ENCODE data around the gene KRTAP4-12.
"Not testable (repeated sequence)": the region's sequence is repeated elsewhere in the genome, so short reads cannot be mapped to it uniquely, and the experiment has no call there.

Gene KRTAP4-12

DNA sequence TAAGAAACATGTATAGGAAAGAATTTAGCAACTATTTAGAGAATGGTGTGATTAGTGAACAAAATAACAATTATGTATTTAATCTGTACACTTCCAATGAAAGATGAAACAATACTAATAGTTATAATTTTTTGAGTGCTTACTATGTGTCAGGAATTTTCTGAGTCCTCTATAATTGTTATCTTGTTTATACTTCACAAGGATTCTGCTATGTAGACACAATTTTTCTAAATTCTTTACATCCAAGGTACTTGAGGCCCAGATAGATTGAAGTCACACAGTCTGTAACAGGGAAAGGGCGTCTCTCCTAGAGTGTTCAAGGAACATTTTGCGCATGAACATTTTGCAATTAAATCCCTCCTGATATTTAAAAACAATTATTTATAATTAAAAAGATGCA lies 1.1 kb upstream of the KRTAP4-12 start:
- no peak for DNase-seq

GRCh38 chr17:41123292-41123990 lies 541 bp downstream of the KRTAP4-12 start:
- DNase-seq = not testable (repeated sequence)

DNA sequence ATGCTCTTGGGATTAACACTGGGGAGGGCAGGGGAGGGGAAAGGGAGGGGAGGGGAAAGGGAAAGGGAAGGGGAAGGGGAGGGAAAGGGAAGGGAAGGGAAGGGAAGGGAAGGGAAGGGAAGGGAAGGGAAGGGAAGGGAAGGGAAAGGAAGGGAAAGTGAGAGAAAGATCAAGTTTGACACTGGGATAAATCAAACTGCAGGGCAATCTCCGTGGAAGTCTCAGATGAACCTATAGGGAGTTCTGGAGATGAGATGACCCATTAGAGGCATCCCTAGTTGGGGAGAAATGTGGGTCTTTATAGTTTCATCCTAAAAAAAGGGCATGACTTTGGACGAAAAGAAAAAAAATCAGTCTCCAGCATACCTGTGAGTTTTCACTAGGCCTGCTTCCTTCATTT lies 2.2 kb downstream of the KRTAP4-12 start:
- DNase-seq = no peak

DNA sequence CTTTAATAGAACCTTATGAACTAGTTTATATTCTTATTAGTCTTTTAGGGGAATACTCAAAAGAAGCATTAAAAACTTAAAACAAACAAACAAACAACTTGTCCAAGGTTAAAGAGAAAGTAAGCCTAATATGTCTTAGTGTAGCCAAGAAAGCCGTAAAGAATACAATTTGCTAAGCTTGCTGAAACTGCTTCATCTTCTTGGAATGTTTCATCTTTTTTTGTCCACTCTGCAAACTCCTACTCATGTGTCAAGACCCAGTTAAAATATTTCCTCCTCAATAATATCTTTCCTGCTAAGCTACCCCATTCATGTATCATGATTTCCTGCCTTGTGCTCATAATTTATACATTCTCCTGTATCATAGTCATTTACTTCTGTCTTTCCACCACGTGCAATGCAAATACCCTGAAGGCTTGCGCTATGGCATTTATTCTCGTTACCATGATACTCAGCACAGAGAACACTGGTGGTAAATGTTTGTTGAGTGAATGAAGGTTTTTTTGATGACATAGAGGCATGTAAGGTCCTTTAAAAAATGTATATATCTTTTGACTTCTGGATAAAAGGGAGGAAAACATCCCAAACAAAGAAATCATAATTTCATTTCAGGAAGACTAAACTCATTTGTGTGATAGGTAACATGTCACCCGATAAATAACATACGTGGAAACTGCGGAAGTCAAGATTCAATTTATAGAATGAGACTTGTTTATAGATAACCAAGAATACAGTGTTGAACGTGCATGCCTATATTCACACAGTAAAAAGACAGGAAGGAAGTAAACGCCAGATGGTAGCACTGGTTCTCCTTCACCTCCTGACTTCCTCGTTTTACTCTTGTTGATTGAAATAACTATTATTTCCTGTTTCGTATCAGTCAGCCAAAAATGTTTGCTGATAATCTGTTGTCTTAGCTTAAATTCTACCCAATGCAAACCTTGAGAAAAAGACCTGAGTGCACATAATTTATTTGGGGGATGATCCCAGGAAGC lies 4.0 kb downstream of the KRTAP4-12 start:
- DNase-seq = not testable (repeated sequence)

- DNase-seq = no peak
These were observed 5.3 kb downstream of the KRTAP4-12 start for GRCh38 chr17:41118721-41119120.

GRCh38 chr17:41117846-41118386 lies 6.1 kb downstream of the KRTAP4-12 start, which contains the start of gene KRTAP4-11:
KRTAP4-11 (minus strand) TSS chr17:41118373; CDS start chr17:41118315, 58 bp downstream.
- DNase-seq = not testable (repeated sequence)

DNA sequence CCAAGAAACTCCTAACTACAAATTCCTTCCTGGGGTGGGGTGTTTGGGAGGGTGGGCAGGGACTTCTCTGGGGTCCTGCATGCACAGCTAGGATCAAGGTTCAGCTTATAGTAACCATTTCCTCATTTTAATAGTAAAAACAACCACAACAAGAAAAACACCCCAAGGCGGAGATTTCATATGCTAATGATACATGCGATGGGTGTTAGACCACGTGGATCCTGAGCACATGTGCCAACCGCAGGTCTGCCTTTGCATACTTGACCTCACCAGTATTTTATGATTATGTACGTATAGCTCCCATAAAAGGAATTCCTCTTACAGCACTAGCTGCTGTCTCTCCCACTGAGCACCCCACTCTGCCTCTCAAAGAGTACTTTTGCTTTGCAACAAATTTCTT lies 7.7 kb downstream of the KRTAP4-12 start:
- no peak for DNase-seq

- no peak for DNase-seq
These were observed 12.7 kb downstream of the KRTAP4-12 start for GRCh38 chr17:41111151-41111885.

- not testable (repeated sequence) for DNase-seq
These were observed 15.1 kb downstream of the KRTAP4-12 start for GRCh38 chr17:41108728-41109386.

DNA sequence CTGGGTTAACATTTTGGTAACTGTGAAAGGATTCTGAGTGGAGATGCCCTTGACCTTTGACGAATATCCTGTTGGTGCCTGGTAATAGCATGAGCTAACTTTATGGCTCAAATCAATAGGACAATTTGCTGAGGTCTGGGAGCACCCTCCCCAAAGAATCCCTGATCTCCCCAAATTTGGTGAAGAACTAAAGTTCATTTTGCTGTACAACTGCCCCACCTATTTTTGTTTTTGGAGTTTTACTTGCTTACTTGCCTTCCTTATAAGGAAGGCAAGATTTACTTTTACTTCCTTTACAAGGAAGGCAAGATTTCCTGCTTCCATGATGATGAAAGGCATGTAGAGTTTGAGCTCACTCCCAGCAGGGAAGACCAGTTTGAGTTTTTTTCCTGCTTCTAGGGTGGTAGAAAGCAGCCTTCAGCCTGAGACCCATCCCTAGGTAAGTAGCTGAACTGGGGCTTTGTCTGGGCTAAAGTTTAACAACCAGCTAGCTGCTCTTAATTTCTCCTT lies 16.0 kb downstream of the KRTAP4-12 start:
- DNase-seq = no peak

DNA sequence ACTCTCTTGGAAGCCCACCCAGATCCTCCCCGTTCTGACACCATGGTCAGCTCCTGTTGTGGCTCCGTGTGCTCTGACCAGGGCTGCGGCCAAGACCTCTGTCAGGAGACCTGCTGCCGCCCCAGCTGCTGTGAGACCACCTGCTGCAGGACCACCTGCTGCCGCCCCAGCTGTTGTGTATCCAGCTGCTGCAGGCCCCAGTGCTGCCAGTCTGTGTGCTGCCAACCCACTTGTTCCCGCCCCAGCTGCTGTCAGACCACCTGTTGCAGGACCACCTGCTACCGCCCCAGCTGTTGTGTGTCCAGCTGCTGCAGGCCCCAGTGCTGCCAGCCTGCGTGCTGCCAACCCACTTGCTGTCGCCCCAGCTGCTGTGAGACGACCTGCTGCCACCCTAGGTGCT lies 18.6 kb downstream of the KRTAP4-12 start, which contains the start of gene KRTAP4-9:
Gene KRTAP4-9, plus strand, starts transcription at position 43 of the 400 bp plus-strand sequence. Its CDS starts 0 bp downstream, at position 43.
- DNase-seq = not testable (repeated sequence)

DNA sequence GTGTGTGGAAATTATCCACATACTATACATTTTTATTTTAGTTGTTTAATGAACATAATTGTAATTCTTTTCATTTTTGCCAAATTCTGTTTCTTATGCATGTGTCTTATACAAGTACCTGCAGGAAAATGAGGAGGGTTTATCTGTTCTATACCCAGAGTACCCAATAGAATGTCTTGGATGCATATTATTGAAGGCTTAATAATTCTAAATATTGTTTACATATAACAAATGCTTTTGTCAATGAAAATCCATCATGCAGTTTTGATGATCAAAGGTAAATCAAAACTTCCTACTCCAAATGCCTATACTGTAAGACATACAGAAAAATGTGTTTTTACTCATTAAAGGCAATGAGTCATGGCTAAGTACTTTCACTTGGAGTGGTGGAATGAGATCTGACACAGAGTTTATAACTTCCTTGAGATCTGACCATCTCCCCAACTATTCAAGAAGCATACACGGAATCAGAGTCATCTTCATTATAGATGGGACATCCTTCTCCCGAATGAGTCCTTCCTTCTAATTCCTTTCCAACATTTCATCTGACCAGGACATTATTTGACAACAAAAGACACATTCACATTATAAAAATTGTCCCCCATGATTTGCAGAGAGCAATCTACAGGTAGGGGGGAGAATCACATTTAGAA lies 19.5 kb downstream of the KRTAP4-12 start:
- DNase-seq = not testable (repeated sequence)

GRCh38 chr17:41103896-41104295 lies 20.1 kb downstream of the KRTAP4-12 start:
- no peak for DNase-seq

GRCh38 chr17:41101586-41102259 lies 22.3 kb downstream of the KRTAP4-12 start, which contains the start of gene KRTAP4-16:
KRTAP4-16 (minus strand) TSS chr17:41102209; CDS start chr17:41102209, 0 bp downstream.
- no peak for DNase-seq

DNA sequence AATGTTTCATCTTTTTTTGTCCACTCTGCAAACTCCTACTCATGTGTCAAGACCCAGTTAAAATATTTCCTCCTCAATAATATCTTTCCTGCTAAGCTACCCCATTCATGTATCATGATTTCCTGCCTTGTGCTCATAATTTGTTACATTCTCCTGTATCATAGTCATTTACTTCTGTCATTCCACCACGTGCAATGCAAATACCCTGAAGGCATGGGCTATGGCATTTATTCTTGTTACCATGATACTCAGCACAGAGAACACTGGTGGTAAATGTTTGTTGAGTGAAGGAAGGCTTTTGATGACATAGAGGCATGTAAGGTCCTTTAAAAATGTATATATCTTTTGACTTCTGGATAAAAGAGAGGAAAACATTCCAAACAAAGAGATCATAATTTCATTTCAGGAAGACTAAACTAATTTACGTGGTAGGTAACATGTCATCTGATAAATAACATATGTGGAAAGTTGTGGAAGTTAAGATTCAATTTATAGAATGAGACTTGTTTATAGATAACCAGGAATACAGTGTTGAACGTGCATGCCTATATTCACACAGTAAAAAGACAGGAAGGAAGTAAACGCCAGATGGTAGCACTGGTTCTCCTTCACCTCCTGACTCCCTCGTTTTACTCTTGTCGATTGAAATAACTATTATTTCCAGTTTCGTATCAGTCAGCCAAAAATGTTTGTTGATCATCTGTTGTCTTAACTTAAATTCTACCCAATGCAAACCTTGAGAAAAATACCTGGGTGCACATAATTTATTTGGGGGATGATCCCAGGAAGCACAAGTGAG lies 24.1 kb downstream of the KRTAP4-12 start:
- not testable (repeated sequence) for DNase-seq

DNA sequence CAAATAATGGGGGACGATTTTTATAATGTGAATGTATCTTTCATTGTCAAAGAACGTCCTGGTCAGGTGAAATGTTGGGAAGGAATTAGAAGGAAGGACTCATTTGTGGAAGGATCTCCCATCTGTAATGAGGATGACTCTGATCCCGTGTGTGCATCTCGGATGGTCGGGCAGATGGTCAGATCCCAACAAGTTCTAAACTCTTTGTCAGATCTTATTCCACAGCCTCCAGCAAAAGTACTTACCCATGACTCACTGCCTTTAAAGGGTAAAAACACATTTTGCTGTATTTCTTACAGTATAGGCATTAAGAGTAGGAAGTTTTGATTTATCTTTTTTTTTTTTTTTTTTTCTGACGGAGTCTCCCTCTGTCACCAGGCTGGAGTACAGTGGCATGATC lies 25.5 kb downstream of the KRTAP4-12 start:
- DNase-seq = no peak

GRCh38 chr17:41098042-41098441 lies 25.9 kb downstream of the KRTAP4-12 start, which contains the start of gene KRTAP4-8:
KRTAP4-8 (minus strand) TSS chr17:41098142; CDS start chr17:41098084, 58 bp downstream.
- no peak for DNase-seq

GRCh38 chr17:41096055-41096454 lies 27.9 kb downstream of the KRTAP4-12 start:
- DNase-seq = no peak

DNA sequence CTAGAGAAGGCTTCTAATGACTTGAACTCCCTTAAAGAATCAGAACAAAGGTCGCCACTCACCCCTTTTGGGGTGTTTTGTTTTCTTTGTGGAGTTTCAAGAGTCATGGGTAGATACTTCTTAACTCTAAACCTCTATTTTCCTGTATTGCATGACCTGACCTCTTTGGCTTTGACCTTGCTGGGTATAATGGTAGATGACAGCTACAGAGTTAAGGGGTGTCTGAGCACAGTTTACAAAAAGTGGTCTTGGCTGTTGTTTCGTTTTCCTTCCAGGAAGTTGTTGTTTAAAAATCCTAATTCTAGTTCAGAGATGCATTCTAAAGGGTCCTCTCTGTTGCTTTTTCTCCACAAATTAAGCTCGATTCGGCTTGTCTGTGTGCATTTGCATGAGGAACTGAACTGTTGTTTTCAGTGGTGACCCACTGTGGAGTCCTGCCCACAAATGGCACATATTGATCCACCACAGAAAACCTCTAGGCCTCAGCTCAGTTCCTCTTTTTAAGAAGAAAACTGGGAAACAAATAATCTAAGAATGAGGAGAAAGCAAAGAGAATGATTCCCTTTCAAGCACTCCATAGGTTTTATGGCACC lies 35.1 kb downstream of the KRTAP4-12 start:
- not testable (repeated sequence) for DNase-seq
